HG03280 (cell line): ENCODE measurements around the gene FRMD1.

Source experiments
- ATAC-seq: cut with Tn5 transposase; IDR thresholded peaks from one replicate; pipeline ENCODE4 v1.9.1; 2021; ENCODE audit warnings: mild to moderate bottlenecking, moderate library complexity; ENCODE audit not compliant: unreplicated experiment

Gene FRMD1

DNA sequence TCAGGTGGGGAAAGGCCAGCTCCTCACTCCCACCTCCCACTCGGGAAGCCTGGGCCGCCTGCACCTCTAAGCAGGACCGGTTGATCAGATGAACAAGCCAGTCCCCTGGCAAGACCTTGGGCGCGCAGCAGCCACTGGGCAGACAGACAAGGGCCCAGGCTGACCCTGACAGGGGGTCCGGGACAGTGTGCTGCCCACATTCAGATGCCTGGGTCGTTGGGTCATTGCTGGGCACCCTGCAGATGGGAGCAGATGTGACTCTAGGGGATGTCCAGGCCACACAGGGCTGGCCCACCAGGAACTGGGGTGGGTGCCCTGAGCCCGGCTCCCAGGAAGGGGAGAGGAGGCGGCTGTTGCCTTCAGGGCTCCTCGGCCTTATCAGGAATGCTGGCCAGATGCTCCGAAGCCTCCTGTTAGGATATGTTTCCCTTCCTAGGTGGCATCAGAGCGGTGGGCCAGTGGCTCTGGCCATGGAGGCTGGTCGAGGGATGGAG, 17.3 kb upstream of the FRMD1 start:
- ATAC-seq, result no peak

DNA sequence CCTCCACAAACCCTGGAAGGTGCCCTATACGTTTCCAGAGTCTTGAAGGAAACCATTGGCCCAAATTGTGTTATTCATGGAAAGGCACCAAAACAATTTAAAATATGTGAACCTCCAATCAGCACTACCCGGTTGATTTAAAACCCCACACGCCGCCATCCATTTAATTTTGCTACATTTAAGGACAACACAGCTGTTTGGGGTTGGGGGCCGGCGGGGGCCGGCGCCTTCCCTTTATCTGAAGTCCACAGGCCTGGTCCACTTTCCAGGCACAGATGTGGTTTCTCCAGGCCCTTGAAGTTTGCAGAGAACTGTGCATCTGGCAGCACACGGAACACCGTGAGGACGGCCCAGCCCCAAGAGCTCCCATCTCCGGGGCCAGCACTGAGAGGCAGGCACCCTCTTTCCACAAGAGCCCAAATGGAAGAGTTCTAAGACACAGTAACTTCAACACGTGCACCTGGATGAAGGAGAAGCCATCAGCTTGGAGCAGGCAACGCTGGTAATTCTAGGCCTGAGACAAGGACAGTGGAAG, 16.8 kb upstream of the FRMD1 start:
- no peak for ATAC-seq

DNA sequence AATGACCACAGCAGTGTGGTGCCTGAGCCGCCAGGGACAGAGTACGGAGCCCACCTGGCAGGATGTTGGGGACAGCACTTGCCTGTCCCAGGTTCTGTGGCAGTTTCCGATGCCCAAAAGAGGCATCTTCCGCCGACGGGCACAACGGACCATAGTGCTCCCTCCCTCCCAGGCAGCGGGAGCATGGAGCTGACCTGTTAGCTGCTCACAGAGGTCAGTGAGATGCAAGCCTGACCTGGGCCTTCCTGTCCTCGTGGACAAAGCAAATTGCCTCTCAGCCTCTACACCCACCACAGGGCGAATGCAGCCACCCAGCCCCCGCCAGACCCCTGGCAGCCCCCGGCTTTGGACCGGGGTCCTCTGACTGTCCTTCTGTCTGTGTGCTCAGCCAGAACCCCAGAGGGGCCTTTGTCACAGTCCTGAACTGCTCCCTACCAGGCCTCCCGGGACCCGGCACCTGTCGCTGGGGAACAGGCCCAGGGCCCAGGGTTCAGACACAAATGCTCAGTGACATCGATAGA, 16.2 kb upstream of the FRMD1 start:
- ATAC-seq, result no peak

DNA sequence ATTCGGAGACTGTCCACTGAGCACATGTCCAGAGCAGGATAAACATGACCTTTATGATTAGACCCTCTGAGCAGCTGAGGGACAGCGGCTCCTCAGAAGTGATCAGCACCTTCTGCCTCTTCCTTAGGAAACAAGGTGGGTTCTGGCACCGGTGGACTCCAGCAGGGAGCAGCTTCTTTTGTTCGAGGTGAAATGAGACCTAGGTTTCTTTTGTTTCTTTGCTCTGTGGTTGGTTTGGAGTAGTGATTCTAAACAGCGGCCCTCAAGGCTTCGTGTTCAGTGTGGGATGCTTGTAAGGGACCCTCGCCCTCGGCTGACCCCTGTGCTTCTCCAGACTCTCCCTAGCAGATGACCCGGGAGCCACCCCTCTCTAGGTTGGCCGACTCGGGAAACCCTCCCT, 14.6 kb upstream of the FRMD1 start:
- ATAC-seq, result no peak

DNA sequence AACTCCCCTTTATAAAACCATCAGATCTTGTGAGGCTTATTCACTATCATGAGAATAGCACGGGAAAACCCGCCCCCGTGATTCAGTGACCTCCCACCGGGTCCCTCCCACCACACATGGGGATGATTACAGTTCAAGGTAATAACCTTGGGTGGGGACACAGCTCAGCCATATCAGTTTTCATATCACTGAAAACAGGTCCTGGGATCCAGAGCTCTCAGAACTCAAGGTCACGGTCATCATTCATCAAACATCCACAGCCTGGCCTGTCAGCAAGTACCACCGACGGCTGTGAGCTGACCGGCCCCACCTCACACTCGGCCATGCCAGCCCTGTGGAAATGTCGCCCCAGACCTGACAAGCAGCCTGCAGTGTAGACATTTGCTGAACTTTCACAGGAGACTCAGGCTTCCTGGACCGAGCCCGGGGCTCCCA, 14.1 kb upstream of the FRMD1 start:
- ATAC-seq, result no peak

DNA sequence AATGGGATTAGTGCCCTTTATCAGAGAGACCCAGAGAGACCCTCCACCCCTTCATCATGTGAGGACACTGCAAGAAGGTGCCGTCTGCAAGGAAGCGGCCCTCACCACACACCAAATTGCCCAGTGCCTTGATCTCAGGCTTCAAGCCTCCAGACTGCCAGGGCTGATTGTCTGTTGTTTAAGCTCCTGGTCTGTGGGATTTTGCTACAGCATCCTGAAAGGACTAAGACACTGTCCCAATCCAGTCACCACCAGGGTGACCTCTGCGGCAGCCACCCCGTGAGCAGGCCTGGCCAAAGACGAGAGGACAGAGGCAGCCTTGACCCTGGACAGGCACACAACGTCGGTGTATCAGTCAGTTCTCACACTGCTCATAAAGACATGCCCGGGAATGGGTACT, 13.5 kb upstream of the FRMD1 start:
- no peak for ATAC-seq

DNA sequence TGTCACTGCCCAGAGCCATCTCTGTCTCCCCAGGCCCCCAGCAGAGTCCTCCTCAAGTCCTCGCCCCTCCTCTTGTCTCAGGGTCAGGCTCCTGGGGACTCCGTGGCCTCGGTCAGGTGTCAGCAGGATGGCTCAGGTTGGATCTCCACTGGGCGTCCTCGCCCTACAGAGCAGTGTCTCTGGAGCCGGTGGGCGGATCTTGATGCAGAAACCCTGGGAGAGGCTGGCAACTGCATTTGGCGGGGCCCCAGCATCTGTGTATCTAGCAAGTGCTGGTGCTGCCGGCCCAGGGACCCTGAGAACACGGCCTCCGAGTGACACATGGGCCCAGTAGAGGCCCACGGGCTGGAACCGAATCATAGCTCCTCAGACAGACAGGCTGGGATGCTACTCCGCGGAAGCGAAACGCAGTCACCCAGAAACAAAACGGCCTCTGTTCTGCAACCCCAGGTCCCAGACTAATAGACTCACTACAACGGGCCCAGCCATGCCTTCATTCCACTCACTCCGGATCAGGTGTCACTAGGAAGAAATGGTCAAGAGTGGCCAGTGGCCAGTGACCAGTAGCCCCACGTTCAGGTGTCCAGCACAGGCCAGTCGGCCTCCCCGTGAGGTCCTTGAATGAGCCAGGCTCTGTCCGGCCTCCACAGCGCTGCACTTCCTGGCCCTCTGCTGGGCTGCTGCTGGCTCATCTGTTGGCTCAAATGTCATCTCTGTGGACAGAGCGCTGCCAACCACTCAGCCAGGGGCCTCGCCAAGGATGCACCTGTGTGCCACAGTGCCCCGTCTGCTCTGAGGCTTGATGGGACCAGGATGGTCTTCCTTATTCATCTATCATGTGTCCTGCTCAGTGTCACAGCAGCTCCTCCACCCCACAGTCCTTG, 12.6 kb upstream of the FRMD1 start:
- ATAC-seq, result no peak

DNA sequence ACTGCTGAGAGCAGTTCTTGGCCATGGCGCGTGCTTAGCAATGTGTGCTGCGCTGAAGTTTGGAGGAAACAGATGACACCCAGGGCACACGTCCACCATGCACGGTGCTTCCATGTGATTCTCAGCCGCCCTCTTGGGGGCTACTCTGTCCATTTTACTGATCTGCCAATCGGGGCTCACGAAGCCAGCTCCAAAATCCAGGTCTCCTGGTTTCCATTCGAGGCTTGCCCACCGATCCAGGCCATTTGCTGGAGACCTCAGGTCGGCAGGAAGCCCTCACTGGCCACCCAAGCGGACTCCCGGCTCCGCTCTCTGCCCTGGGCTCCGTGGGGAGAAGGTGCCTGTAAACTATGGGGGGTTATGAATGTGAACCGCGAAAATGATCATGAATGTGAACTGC, 11.7 kb upstream of the FRMD1 start:
- no peak for ATAC-seq

DNA sequence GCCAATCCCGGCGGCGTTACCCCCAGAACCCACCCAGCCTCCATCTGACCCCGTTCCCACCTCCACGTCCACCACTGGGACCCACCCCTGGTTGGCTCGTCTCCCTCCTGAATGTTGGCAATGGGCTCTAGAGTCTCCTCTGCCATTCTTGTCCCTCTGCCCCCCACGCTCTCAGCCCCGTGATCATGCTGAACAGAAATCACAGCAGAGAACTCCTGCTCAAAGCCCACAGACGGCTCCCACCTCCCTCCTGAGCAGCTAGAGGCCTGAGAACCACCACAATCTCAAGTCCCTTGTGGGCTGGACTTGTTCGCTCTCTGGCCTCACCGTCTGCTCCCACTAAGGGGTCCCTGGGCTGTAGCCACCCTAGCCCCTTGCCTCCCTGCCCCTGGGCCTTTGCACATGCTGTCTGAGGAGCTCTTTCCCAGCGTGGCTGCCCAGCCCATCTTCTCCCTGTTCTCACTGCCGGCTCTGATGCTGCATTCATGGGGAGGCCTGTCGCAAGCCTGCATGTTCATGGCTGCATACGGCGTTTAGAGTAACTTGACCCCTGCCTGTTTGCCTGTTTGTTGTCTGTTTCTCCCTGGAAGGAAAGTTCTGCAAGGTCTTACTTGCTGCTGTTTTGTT, 11.2 kb upstream of the FRMD1 start:
- no peak for ATAC-seq

DNA sequence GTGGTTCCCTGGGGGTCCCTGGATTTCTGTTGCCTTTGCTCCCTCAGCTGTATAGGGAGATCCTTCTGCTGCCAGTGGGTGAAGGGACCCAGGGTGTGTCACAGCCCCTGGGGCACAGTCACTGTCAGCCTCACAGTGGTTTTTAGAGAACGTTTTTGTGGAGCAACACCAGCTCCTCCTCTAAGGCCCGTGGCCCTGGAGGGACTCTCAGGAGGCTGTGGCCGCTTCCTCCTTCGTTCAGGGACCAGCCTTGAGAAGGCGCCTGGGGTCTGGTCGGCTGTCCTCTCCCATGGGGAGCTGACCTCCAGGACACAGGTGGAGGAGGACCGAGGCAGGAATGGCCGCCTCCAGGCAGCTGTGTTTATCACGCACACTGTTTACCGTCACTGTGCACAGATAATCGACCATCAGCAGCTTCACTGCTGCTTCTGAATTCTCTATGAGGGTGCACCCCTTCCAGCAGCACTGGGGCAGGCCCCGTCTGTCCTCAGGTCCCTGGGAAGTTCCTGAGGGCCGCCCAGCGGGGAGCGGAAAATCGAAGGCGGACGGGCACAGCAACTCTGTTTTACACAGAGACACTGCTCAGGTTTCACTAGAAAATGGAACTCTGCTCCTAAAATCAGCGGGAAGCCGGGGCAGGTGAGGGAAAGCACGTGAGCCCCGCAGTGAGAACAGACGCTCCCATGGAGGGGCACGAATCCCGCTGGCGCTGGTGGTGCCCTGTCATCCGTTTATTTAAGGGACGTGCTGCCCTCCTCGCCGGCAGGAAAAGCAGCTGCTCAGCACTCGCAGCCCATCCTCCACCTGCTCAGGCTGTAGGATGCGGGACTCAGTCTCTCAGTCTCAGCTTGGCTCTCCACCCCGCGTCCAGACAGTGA, 10.4 kb upstream of the FRMD1 start:
- no peak for ATAC-seq

DNA sequence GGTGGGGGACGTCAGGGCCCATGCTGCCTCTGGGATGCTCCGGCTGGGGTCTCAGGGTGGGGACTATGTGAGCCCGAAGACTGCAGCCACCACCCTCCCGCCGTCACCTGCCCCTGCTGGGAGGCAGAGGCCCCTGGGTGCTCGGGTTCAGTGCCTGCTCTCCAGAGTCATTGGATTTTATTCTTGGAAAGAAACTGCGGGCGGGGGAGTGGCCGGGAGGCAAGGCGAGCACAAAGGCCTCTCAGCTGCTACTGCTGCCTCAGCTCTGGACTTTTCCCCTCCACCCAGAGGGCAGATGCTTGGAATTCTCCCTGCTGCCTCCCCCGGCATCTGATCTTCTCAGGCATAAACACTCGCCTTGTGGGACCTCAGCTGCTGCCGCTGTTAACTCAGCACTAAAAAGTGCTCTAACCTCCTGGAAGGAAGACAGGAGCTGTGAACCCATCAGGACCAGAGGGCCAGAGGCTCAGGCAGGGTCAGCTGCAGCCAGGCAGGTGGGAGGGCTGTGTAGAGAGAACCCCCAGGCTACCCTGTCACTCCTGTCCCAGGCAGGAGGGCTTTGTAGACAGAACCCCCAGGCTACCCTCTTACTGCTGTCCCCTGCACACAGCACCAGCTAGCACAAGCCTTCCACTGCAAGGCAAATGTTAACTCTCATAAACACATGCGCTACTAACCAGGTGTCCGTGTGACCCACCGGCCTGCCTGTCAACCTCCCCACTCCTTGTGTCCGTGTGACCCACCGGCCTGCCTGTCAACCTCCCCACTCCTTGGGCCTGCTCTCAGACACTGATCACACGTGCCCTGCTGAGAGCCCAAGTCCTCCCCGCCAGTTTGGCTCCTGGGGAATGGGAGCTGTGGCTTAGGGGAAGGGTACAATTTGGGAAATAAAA, 9.4 kb upstream of the FRMD1 start:
- ATAC-seq, result no peak

DNA sequence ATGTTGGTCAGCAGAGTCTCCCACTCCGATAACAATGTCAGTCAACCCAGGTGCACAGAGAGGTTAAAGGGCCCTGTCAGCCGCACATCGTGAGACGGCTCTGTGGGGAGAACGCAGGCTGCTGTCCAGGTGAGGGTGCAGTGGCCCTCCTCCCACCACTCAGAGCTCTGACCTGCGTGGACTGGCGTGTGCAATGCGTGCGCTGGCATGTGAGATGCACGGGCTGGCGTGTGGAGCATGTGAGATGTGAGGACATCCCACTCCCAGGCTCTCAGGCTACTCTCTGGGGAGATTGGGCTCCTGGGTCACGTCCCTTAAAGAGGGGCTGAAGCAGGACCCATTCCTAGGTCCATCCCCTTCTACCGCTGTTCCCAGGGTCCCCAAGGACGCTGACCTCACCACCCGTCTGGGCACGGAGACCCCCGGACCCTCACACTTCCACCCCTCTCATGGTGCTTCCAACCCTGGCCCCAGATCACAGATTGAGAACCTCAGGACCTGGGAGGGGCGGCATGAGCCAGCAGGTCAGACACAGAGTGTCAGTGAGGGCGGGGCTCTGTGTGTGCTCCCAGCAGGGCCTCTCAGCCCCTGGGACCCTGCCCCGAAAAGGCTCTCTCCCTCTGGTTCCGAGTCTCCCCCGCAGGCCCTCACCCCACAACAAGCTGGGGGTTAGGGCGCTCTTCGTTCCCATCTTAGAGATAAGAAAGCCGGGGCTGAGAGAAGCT, 8.6 kb upstream of the FRMD1 start:
- ATAC-seq, result no peak

DNA sequence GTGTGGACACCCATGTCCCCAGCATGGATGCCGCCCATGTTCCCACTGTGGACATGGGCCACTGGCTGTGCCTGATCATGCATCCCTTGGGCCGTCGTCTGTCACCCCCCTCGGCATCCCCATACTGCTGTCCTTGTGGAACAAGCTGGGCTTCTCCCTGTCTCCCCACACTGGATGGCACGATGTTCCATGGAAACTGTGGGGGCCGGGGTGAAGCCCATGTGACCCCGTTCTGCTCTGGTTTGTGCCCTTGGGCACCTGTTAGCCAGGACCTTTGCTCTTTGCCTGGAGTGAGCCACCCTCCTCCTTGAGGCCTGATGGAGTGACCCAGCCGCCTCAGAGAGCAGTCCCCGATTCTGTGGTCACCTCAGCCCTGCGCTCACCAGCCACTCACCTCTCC, 7.6 kb upstream of the FRMD1 start:
- ATAC-seq, result no peak

DNA sequence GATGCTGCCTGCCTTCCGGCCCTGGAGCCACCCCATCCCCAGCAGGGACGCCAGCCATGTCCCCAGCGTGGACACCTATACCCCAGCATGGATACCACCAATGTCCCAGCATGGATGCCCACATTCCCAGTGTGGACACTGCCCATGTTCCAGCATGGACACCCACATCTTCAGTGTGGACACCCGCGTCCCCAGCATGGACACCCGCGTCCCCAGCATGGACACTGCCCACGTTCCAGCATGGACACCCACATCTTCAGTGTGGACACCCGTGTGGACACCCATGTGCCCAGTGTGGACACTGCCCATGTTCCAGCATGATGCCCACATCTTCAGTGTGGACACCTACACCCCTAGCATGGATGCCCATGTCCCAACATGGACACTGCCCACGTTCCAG, 7.1 kb upstream of the FRMD1 start:
- no peak for ATAC-seq

DNA sequence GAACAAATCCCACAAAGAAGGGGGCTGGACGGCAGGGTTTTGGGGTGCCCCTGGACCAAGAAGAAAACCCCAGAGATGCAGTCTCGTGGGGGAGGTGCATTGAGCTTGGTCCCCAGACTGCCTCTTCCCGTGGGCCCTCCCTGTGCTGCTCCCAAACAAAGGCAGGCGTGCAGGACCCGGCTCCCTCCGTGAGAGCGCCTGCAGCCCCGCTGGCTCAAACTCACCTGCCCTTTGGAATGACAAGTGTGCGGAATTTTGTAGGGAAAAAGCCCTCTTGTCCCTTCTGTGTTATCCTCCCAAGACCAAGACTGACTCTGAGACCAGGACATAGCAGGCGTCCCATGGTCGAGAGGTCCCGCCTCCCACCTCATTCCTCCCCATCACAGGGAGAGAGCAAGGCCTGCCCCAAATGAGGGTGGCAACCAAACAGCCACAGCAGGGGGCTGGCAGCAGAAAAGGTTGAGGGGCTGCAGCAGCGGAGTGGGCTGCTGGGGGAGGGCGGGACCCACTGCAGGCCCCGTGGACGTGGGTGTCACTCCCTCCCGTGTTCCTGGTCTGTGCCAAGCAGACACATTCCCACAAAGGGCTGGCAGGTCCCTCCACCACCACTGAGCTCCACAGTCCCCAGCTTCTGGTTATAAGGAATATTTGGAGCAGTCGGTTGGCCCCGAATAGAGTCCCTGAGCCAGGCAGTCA, 5.6 kb upstream of the FRMD1 start:
- ATAC-seq, result no peak

DNA sequence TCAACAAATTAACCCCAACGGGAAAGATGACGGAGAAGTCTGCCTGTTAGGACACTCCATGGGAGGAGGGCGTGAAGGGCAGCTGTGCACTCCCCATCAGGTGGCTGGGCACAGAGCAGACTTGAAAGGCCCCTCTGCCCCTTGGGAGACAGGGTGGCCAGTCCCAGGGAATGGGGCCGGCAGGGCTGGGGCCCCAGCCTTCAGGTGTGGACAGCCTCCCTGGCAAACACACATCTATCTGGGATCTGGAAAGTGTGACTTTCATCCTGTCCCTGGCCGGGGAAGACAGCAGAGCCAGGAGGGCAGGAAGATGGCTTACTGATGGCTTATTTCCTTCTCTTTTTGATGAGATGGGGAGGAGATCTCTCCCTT, 4.5 kb upstream of the FRMD1 start:
- no peak for ATAC-seq

DNA sequence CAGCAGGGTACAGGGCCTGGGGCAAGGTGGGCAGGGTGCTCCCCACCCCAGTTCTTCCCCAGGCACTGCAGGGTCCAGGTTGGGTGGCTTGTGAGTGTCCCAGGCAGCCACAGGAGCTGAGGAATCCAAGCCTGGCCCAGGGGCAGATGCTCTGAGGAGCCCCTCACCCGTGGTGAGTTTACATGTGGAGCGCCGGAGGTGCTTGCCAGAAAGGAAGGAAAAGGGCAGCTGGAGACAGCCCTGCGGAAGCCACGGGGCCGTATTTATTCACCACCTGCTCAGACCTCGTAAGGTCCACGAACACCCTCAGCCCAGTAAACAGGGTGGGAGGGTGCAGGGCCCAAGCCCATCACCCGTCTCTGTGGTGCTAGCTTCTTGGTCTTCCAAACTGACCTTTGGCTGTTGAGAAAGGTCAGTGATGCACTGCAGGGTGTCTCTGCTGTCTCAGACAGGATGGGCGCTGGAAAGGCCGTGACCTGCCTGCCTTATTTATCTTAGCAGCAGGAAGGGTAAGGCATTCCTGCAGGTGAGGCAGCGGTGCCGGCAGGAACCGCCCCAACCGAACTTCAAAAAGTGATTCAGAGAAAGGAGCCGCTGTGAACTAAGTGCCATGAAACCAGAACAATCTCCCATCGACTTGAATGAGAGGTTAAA, 4.0 kb upstream of the FRMD1 start:
- ATAC-seq, result no peak

DNA sequence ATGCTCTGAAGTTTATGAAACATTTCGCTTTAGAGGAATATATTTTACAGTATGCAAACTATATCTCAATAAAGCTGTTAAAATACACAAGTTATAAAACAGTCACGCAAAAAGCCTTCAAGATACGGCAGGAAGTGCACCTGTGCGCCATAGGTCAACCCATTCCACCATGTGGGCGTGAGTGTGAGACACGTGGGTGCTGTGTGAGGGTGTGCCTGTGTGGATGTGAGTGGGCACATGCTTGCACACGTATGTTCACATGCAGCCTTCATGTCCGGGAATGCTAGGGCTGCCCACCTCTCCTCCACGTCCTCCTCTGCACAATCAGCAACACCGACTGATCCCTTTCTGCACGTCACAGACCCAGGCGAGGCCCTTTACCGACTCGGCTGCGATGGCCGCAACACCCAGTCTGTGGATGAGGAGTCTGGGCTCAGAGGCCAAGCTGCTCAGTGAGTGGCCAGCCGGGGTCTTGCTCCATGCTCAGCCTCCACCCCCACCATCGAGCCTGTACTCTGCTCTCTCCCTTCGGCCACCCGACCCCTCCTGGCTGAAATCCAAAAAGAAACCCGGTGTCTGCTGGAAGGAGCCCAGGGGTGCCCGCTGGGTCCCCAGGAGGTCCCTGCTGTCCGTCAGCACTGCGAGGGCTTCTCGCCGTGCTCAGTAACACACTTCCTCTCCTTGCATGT, 3.0 kb upstream of the FRMD1 start:
- no peak for ATAC-seq
